Adrenal gland (tissue), 12 donors: ENCODE data around the gene PLD4. TPM values are rescaled to one million over a fixed set of nuclear protein-coding genes. Genes with fewer than 3 reads are reported as not detected.

Experiments
- DNase-seq, 7 donors: peaks; one replicate each; pipeline ENCODE4 v3.0.0-alpha.2; 2019 to 2020
- H3K27ac ChIP-seq, 5 donors: fragments of 200-600 bp; sonication (generic) in 4 of 5; 1 replicate in 3 of 5; 2 replicates in 2 of 5; pipeline versions ENCODE4 v1.5.1 to v1.8.0; 2016 to 2020; ENCODE audit warnings: mild to moderate bottlenecking in 1 of 5
- H3K27me3 ChIP-seq: fragments of 200-600 bp; 2 replicates; pipeline ENCODE4 v1.8.0; 2021
- H3K36me3 ChIP-seq, 2 donors: fragments of 200-600 bp; replicated peaks in 1 of 2; 1 replicate in 1 of 2; 2 replicates in 1 of 2; pipeline versions ENCODE4 v1.5.1 to v1.8.0; 2018 to 2022
- H3K4me1 ChIP-seq, 2 donors: fragments of 200-600 bp; replicated peaks in 1 of 2; 1 replicate in 1 of 2; 2 replicates in 1 of 2; pipeline versions ENCODE4 v1.5.1 to v1.8.0; 2018 to 2021
- H3K4me3 ChIP-seq, 4 donors: fragments of 200-600 bp; sonication (generic) in 3 of 4; one replicate each; pipeline ENCODE4 v1.5.1; 2016 to 2018
- H3K9me3 ChIP-seq, 3 donors: fragments of 200-600 bp; sonication (generic) in 1 of 3; replicated peaks in 1 of 3; 1 replicate in 2 of 3; 2 replicates in 1 of 3; pipeline versions ENCODE4 v1.5.1 to v1.8.0; 2016 to 2021
- CTCF ChIP-seq, 6 experiments: fragments of 450-650 bp in 4 of 6; fragments of 200-600 bp in 2 of 6; sonication (generic) in 1 of 6; IDR thresholded peaks; 1 replicate in 5 of 6; 2 replicates in 1 of 6; pipeline versions ENCODE4 v1.5.1 to v1.8.0; 2016 to 2021; ENCODE audit warnings: antibody characterized with exemption in 6 of 6, mild to moderate bottlenecking in 2 of 6, moderate library complexity in 1 of 6
- POLR2A ChIP-seq, 2 donors: fragments of 450-650 bp; IDR thresholded peaks; one replicate each; pipeline ENCODE4 v1.6.1; 2017; ENCODE audit warnings: antibody characterized with exemption in 2 of 2, mild to moderate bottlenecking in 2 of 2, moderate library complexity in 1 of 2
- WGBS, 4 donors: extraction: QIAGEN DNeasy Blood & Tissue Kit in 2 of 4; methylation state at CpG; one replicate each; pipeline versions ENCODE4 v1.1.5 to v1.1.7; 2013 to 2017; 5-methylcytosine and 5-hydroxymethylcytosine counted together
- intact Hi-C, 2 donors: fragments of 100-400 bp; cut with DNase I; formaldehyde crosslinking; loops; one replicate each; pipeline versions ENCODE4 v1.14.1 to v1.15.0; 2022 to 2023
- polyA plus RNA-seq, 3 donors: library from polyadenylated mRNA; stranded (reverse); fragments of 200-250 nt in 2 of 3; fragments of 350-450 nt in 1 of 3; fragmentation: Illumina TruSeq in 1 of 3; extraction: RNeasy Lipid Tissue Mini Kit (QIAGEN cat#74804) in 1 of 3; gene quantifications; one replicate each; pipeline ENCODE4 v1.2.3, GENCODE V29; 2013 to 2014
- total RNA-seq, 9 donors: library from RNA; depleted of rRNA in 4 of 9; stranded (reverse); fragments of >200 nt in 4 of 9; fragments of 120-200 nt in 1 of 9; fragmentation: NEBNext Ultra II Directional in 1 of 9; extraction: Animal tissue kit (Norgen Biotek cat#: 25700) in 1 of 9; gene quantifications; one replicate each; pipeline versions ENCODE4 v1.1.0 to v1.2.4, GENCODE V29; 2013 to 2023
- donor health status: healthy with polysubstance abuse.
- donor health status: Bipolar disorder and iron deficiency.
- donor health status: DM: yes; HTN: yes; CAD: no.
- donor health status: DM: no; HTN: no; CAD: no.
- donor health status: DM: no; HTN: no; CAD: no.
- donor health status: DM: yes; HTN: yes; CAD: no.

The PLD4 gene
- total and polyA plus RNA-seq, 12 donors: 0.30 to 1.9 (median 0.55) TPM; not detected in 3

- no peak for TF ChIP-seq CTCF (IDR thresholded peaks at IDR 0.05)
- no peak for TF ChIP-seq POLR2A (IDR thresholded peaks at IDR 0.05)
- Histone ChIP-seq H3K4me1 (peaks cover 13 to 15% of the 10 kb centered on the region in 2 donors), H3K9me3 (no peaks in the 10 kb centered on the region), H3K4me3 (no peak overlapping the region), H3K27me3 (no peaks in the 10 kb centered on the region), H3K27ac (no peak overlapping the region), H3K36me3 (peaks cover 0 to 12% of the 10 kb centered on the region in 2 donors)
- 73 to 98% (median 83%) methylated on average over 8 to 13 of the region's 13 CpGs for WGBS, 4 donors
- intact Hi-C loops: no loop called here
- peak in 5 of 7 donors; percentile 13 to 51 (median 15) for DNase-seq
Measured at GRCh38 chr14:104891664-104892530, 32.8 kb upstream of the PLD4 start.

GRCh38 chr14:104892531-104893434 is 31.9 kb upstream of the PLD4 start:
- intact Hi-C loops: no loop called here
- WGBS, 4 donors: 64 to 84% (median 73%) methylated on average over 13 to 31 of the region's 31 CpGs
- no peak for TF ChIP-seq CTCF (IDR thresholded peaks at IDR 0.05)
- TF ChIP-seq POLR2A (IDR thresholded peaks at IDR 0.05): no peak

GRCh38 chr14:104893435-104894207 is 31.1 kb upstream of the PLD4 start:
- H3K9me3 ChIP-seq: no peaks in the 10 kb centered on the region
- no peaks in the 10 kb centered on the region for H3K36me3 ChIP-seq
- intact Hi-C loops: no loop called here
- no peaks in the 10 kb centered on the region for H3K27me3 ChIP-seq
- TF ChIP-seq POLR2A (IDR thresholded peaks at IDR 0.05) (no peak), CTCF (IDR thresholded peaks at IDR 0.05) (no peak)
- no peak overlapping the region for H3K27ac ChIP-seq
- peak in 5 of 7 donors; percentile 8 to 54 (median 23) for DNase-seq
- no peak overlapping the region for H3K4me3 ChIP-seq
- WGBS, 4 donors: 75 to 89% (median 85%) methylated on average over 16 to 39 of the region's 39 CpGs
- peaks cover 13 to 15% of the 10 kb centered on the region in 2 donors for H3K4me1 ChIP-seq

More at GRCh38 chr14:104892531-104893434, 31.9 kb upstream of the PLD4 start:
- Histone ChIP-seq H3K4me3 (no peak overlapping the region), H3K27me3 (no peaks in the 10 kb centered on the region), H3K4me1 (peaks cover 13 to 15% of the 10 kb centered on the region in 2 donors), H3K36me3 (peaks cover 0 to 3% of the 10 kb centered on the region in 2 donors), H3K27ac (no peak overlapping the region), H3K9me3 (no peaks in the 10 kb centered on the region)
- peak in 4 of 7 donors; percentile 16 to 19 (median 16) for DNase-seq
